Measurements from ENCODE around the gene NBPF20. TPM values are rescaled to one million over a fixed set of nuclear protein-coding genes. Genes with fewer than 3 reads are reported as not detected.
A peak's percentile ranks its signal among the peaks of the same experiment; 100 is the strongest.
"Not testable (repeated sequence)": the region's sequence is repeated elsewhere in the genome, so short reads cannot be mapped to it uniquely, and the experiment has no call there.

NBPF20 gene, protein sequence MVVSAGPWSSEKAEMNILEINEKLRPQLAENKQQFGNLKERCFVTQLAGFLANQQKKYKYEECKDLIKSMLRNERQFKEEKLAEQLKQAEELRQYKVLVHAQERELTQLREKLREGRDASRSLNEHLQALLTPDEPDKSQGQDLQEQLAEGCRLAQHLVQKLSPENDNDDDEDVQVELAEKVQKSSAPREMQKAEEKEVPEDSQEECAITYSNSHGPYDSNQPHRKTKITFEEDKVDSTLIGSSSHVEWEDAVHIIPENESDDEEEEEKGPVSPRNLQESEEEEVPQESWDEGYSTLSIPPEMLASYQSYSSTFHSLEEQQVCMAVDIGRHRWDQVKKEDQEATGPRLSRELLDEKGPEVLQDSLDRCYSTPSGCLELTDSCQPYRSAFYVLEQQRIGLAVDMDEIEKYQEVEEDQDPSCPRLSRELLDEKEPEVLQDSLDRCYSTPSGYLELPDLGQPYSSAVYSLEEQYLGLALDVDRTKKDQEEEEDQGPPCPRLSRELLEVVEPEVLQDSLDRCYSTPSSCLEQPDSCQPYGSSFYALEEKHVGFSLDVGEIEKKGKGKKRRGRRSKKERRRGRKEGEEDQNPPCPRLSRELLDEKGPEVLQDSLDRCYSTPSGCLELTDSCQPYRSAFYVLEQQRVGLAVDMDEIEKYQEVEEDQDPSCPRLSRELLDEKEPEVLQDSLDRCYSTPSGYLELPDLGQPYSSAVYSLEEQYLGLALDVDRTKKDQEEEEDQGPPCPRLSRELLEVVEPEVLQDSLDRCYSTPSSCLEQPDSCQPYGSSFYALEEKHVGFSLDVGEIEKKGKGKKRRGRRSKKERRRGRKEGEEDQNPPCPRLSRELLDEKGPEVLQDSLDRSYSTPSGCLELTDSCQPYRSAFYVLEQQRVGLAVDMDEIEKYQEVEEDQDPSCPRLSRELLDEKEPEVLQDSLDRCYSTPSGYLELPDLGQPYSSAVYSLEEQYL (N-terminal part only)
- 2.5 and 2.8 TPM in 2 replicates for total RNA-seq (2014; rRNA removed; shearing (Covaris generic))
- polyA plus RNA-seq (2014; cell fraction: nucleus; rRNA removed), result 3.8 and 5.5 TPM in 2 replicates

DNA sequence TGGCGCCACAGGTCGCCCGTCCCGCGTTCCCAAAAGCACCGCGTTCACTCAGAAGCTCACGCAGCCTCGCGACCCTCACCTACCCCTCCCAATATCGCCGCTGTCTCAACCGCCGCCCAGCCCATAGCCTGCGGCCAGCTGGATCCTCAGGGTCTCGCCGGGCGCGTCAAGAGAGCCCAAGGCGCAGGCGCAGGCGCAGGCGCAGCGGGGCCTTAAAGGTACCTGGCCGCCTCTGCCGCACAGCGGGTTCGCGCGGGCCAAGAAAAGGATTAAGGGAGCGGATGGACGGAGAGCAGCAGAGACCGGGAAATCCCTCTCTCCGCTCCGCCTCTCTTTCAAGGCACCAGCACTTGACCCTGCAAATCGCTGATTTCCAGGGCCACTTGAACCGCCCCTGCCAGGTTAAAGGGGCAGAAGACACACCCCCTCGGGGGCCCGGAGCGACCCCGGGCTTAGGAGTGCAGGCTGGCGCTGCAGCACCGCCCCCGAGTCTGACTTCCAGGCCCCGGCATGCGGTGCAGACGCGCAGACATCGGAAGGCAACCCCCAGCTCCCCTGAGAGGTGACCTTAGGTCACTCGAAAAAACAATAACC lies at the start of gene NBPF20:
NBPF20 (minus strand) TSS at position 168 of the 594 bp plus-strand sequence. CDS start 20,331 bp downstream, outside the sequence.
- DNase-seq (ENCODE audit: extremely low read depth, low read depth), result peak; percentile 71

DNA sequence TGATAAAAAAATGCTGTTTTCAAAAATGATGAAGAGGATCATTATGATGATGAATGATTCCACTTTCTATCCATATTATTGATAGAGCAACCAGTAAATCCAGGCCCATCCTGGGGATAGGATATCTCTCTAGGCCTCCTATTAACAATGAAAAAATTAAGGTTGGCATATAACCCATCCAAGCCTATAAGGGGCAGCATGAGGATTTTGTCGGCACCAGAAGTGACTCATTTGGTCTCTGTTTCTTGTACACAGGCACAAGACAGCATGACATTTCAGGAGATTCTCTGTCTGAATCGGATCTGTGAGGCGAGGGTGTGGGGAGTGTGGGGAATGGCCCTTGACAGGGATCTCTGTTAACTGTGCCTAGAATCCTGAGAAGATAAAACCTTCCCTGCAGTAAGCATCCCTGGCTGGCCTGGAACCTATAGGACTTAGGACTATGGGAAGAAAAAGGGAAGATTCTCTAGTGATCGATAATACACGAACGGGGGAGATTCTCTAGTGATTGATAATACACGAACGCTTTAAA lies 49.5 kb upstream of the NBPF20 start:
- not testable (repeated sequence) for DNase-seq (ENCODE audit: extremely low read depth, low read depth)

DNA sequence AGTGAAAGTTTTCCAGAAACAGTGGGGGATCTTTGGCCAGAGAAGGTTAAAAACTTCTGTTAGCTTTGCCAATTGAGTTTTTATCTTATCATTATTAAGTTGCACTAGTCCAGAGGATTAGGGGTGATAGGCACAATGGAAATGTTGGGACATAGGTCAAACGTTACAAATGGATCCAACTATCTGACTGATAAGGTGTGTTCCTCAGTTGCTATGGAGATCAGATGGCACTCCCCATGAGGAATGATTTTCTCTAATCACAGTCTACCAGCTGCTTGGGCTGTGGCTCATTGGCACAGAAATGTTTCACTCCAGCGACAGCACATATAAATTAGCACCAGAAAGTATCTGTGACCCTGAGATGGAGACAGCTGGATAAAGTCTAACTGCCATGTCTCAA lies 47.3 kb upstream of the NBPF20 start:
- DNase-seq (ENCODE audit: extremely low read depth, low read depth), result not testable (repeated sequence)

DNA sequence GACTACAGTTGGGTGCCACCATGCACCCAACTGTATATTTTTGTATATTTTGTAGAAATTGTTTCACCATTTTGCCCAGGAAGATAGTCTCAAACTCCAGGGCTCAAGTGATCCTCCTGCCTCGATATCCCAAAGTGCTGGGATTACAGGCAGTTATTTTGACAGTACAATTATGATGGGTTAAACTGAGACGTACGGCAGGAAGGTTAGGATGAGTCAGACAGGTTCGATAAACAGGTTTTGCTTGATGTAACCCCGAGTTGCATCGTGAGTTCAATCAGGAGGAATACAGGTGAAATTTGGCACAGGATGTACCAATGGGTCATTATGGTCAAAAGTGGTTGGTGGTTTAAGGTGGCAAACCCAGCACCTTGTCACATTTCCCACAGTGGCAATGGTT lies 46.0 kb upstream of the NBPF20 start:
- not testable (repeated sequence) for DNase-seq (ENCODE audit: extremely low read depth, low read depth)

DNA sequence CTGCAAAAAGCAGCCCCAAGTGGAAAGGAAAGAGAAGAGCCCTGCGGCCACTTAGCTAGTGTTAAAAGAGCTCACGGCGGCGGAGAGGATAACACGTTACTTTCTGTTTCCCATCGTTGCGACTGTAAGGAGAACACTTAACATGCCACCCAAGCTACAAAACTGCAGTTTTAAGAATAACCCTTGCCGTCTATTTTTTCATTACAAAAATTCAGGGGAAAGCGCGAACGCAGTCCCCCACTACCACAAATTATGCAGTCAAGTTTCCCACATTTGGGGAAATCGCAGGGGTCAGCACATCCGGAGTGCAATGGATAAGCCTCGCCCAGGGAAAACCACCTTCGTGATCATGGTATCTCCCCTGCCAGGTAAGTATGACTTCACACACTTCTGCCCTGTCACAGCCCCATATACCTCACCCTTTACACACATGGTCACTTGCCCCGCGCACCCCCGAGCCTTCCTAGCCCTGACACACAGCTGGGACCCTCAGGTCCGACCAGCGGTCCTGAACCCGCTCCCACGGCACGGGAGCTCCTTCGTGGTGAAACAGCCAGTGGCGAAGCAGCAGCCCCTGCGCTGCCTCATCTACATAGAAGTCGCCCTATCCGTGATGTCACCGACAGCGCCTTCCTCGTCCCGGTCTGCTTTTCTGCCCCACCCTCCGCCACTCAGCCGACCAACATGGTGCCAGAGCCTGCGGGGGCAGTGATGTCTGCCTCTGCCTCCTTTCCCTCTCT lies 40.2 kb upstream of the NBPF20 start:
- DNase-seq (ENCODE audit: extremely low read depth, low read depth), result peak; percentile 99

DNA sequence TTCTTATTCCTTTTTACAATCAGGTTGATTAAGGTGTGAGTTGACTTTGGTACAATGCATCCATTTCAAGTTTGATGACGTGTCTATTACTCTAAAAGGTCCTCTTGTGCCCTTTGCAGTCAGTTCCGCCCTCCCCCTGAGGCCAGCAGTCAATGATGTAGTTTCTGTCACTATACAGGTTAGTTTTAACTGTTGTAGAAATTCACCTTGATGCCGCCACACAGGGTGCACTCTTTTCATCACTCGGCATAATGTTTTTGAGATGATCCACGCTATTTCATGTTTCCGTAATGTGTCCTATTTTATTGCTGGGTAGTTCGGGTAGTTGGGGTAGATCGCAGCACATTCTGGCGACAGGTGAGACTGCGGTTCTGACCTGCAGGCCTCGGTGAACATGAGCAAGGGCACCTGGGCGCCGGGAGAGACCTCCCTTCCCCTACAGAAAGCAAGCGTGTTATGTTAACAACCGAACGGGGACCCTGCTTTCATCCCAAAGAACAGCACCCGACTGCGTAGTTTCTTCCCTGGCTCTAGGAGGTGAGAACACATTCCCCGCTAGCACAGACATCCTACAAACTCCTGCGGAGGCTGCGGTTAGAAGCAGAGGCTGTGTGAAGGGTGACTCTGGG lies 39.4 kb upstream of the NBPF20 start:
- not testable (repeated sequence) for DNase-seq (ENCODE audit: extremely low read depth, low read depth)

DNA sequence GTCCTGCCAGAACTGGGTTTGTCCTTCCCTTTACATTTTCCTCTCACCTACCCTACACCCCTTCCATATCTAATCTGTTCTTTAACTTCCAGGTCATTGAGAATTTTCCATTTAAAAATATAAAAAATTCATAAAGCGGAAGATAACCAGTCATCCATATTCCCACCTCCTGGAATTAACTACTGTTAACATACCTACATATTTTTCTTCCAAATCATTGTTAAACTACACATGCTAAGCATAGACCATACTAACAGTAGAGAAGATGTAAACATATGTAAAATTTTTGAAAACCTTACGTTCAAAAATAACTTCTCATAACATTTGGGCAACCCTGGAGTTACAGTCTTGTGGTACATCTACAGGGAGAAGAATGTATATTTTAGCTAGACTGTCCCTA lies 38.6 kb upstream of the NBPF20 start:
- DNase-seq (ENCODE audit: extremely low read depth, low read depth), result not testable (repeated sequence)

DNA sequence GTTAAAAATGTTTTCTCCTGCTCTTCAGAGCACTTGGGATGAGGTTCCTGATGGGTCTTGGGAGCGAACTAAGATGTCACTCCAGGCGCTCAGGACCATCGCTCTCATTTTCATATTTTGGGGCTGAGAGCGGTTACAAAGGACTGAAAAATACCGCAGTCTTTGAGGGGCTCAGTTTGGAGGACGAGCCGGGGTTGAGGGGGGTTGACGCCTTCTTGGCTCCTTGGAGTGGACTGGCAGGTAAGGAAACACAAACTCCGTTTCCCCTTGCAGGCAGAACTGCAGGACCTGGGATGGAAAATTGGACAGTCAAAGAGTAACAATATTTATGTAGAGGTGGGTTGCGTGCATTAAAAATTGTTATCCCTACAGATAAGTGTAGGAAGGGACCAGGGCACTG lies 35.3 kb upstream of the NBPF20 start:
- DNase-seq (ENCODE audit: extremely low read depth, low read depth), result not testable (repeated sequence)

DNA sequence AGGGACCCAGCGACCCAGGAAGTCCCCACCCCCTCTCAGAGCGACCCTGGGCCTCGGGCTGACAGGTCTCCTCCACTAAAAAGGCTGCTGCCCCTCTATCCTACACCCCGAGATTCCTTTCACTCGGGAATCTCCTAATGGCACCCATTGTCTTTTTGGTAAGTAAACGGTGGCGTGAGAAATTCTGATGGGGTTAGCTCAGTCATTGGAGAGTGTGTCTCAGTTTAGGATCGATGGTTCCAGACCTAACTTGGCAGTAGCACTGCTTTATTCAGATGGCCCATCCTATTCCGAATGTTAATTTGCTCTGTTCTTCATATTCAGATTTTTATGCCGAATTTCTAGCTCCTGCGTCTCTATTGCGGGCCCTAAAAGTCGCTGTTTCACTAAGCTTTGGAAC lies 34.6 kb upstream of the NBPF20 start:
- DNase-seq (ENCODE audit: extremely low read depth, low read depth), result not testable (repeated sequence)

DNA sequence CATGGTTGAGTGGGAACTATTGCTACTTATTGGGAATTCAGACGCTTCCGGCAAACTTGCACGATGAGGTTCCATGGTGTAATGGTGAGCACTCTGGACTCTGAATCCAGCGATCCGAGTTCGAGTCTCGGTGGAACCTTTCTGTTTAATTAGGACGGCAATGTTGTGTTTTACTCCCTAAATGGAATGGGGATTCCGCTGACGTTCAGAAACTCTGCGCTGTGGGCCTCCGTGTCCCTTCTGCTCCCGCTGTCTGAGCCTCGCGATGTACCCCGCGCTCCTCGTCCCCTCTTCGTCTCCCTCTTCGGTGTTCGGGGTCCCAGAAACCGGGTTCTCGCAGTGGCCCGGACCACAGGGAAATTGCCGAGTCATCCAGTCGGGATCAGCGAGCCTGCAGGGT lies 34.2 kb upstream of the NBPF20 start:
- DNase-seq (ENCODE audit: extremely low read depth, low read depth), result not testable (repeated sequence)

DNA sequence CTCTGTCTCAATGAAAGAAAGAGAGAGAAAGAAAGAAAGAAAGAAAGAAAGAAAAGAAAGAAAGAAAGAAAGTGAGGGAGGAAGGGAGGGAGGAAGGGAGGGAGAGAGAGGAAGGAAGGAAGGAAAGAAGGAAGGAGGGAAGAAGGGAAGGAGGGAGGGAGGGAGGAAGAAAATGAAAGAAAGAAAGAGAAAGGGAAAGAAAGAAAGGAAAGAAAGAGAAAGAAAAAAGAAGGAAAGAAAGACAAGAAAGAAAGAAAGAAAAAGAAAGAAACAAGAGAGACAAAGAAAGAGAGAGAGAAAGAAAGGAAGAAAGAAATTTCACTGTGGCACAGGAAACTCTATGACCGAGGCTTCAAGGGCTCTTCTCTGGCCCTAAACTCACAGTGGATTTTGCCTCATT lies 33.7 kb upstream of the NBPF20 start:
- not testable (repeated sequence) for DNase-seq (ENCODE audit: extremely low read depth, low read depth)

DNA sequence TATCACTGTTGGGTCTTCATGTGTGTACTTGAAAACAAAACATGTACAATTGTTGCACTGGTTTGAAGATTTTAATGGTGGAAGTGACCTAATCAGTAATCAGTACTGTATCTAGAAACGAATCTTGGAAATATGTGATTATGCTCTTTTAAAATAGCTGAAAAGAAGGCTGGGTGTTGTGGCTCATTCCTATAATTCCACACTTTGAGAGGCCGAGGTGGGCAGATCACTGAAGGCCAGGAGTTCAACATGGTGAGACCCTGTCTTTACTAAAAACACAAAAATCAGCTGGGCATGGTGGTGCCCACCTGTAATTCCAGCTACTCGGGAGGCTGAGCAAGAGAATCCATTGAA lies 29.4 kb upstream of the NBPF20 start:
- not testable (repeated sequence) for DNase-seq (ENCODE audit: extremely low read depth, low read depth)

DNA sequence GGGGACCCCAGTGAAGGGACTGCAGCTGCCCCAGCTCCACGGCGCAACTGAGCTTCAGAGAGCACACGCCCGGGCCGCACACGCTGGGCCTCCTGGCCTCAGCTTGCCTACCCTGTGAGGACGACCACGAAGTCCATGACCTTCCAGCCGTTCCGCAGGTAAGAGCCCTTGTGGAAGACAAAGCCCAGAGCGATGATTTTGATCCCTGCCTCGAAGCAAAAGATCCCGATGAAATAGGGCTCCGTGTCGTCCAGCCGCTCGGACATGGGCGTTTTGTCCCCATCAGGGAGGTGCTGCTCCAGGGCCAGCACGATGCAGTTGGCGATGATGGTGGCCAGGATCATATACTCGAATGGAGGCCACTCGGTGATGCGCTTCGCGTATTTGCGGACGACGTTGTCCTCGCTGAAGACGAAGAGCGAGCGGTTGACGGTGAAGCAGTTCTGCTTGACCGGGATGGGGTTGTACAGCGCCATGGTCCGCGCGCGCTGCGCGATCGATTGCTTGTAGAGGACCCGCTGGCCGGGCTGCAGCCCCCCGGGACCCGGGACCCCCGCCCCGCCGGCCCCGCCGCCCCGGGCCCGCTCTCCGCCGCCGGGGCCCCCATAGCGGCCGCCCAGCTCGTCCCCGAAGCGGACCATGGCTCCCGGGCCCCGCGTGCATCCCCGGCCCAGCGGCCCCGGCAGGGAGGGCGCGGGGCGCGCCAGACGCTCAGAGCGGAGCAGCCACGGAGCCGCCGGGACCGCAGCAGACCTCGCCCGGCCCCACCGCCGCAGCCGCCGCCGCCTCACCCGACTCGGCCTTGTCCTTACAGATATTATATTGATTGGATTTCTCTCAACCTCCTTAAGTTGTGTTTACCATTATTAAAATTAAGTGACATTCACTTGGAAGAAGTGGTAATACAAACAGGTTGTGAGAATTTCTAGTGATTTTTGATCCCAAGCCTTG lies 28.7 kb upstream of the NBPF20 start:
- DNase-seq (ENCODE audit: extremely low read depth, low read depth), result not testable (repeated sequence)

DNA sequence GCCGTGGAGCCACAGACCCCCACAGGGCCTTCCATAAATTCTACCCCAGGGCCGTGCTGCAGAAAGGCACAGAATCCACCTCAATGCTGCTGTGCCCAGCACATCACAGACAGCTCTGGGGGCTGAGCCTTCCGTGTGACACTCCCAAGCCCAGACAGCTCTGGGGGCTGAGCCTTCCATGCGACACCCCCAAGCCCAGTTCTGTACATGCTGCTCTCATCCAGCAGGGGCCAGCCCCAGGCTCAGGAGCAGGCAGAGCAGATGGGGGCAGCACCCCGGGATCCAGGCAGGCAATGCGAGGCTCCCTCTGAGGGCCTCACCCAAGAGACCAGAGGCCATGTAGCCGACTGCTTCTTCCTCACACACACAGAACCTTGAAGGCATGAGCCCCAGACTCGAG lies 27.1 kb upstream of the NBPF20 start:
- not testable (repeated sequence) for DNase-seq (ENCODE audit: extremely low read depth, low read depth)

DNA sequence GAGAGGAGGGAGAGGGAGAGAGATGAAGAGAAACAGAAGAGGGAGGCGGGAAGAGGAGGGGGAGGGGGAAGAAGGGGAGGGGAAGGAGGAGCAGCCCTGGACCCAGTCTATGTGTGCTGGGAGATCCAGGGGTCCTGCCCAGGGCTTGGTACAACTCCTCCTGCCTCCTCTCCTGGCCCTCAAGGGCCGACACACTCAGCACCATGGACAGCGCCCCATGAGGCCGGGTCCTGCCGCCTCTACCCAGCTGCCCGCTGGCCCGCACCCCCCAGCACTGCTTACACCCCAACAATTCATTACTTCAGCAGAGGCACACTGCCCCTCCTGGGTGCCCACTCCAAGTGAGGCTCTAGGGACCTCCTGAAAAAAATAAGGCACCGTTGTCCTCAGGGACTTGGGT lies 26.5 kb upstream of the NBPF20 start:
- DNase-seq (ENCODE audit: extremely low read depth, low read depth), result peak; percentile 15

DNA sequence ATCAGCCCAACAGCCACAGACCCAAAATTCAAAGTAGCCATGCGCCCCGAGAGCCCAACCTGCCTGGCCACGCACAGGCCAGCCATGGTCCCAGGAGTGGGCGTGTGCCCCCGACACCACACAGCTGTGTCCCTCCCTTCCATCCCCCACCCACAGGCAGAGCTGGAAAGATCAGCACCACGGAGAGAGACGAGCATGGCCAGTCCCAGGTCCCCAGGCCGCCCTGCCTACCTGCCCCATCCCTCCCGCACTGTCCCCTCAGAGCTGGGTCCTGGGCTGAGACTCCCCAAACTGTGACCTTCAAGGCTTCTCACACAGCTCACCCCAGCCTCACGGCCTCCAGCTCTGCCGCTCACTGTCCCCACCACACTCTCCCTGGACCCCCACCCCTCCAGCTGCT lies 19.8 kb upstream of the NBPF20 start:
- not testable (repeated sequence) for DNase-seq (ENCODE audit: extremely low read depth, low read depth)

DNA sequence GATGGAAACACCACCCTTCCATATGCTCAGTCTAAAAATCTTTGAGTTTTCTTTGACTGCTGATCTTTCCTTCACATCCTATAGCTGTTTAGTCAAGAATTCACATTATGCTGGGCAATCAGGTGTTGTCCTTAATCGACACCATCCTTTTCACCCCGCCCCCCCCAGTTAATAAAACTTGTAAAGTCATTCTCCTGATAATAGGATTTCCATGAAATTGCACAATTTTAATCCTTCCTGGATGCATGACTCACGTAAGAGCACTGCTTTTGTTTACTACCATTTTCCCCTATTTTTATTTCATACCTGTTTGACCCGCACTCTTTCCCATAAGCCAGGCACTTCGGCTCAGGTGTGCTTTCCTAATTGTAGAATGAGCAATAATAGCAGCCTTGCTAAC lies 16.9 kb upstream of the NBPF20 start:
- DNase-seq (ENCODE audit: extremely low read depth, low read depth), result not testable (repeated sequence)
